ENCODE data around the gene NDE1. TPM values are rescaled to one million over a fixed set of nuclear protein-coding genes. Genes with fewer than 3 reads are reported as not detected.
"Not testable (repeated sequence)": the region's sequence is repeated elsewhere in the genome, so short reads cannot be mapped to it uniquely, and the experiment has no call there.

NDE1 gene
- total RNA-seq, 2 experiments from 2014 or later = 107 to 117 TPM

DNA sequence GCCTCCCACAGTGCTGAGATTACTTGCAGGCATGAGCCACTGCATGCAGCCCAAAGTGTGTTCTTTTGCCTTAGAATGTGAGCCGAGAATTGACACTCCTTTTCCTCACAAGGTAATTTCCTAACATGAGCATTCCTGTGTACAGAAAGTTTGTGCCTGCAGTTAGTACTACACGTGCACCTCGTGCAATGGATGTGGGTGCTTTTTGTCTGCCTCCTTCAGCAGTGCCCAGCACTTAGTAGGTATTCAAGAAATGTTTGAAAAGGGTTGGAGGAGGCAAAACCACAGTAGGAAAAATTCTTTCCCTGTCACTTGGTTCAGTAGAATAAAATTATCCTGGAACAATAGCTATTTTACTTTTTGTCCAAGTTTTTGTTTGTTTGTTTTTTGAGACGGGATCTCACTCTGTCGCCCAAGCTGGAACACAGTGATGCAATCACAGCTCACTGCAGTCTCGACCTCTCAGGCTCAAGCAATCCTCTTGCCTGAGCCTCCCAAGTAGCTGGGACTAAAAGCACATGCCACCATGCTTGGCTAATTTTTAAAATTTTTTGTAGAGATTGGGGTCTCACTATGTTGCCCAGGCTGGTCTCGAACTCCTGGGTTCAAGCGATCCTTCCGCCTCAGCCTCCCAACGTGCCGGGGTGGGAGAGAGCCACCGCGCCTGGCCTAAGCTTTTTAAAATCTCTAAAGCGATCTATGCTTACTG is 2.4 kb downstream of the NDE1 start:
- Mint-ChIP-seq H3K4me3 (peak overlapping the region; percentile 100), H3K27ac (peak overlapping the region; percentile 7), H3K9me3 (ENCODE audit: low read depth) (no peaks in the 10 kb centered on the region), H3K36me3 (ENCODE audit: low read depth) (peaks cover 22% of the 10 kb centered on the region), H3K27me3 (no peaks in the 10 kb centered on the region), H3K4me1 (peaks cover 31% of the 10 kb centered on the region)
- DNase-seq (no peak), ATAC-seq (no peak)
- CTCF ChIA-PET = interaction anchor here (1.0 kb wide), 1 partner anchor 9 kb away, joined by 5 read pairs; no protein-coding TSS in a partner anchor
- POLR2A ChIA-PET = interaction anchor here (0.6 kb wide), 1 partner anchor 43 kb away, joined by 5 read pairs; no protein-coding TSS in a partner anchor
- intact Hi-C loops (cut with DNase I, micrococcal nuclease) = no loop called here

DNA sequence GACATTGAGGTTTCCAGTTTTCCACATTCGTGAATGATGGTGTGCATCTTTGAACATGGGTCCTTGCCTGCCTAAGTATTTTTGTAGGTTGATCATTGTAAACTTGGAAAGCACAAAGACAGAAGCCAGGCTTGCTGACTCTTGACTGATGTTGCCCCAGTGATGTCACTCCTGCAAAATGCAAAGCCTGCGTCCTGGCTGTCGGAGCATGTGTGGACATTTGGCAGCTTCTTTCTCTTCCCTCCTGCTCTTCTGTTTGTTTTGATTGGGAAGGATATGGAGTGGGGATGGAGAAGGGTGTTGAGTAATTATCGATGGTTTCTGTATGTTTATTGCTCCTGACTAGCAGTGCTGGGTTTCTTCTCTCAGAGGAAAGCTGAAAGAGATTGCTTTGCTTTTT is 3.2 kb downstream of the NDE1 start:
- DNase-seq (no peak), ATAC-seq (no peak)
- Mint-ChIP-seq H3K4me1 (peaks cover 38% of the 10 kb centered on the region), H3K9me3 (ENCODE audit: low read depth) (no peaks in the 10 kb centered on the region), H3K27me3 (no peaks in the 10 kb centered on the region), H3K27ac (peak overlapping the region; percentile 7), H3K4me3 (peak overlapping the region; percentile 100), H3K36me3 (ENCODE audit: low read depth) (peaks cover 28% of the 10 kb centered on the region)
- CTCF ChIA-PET = interaction anchor here (1.0 kb wide), 1 partner anchor 10 kb away, joined by 5 read pairs; no protein-coding TSS in a partner anchor
- intact Hi-C loops (cut with DNase I, micrococcal nuclease) = no loop called here
- POLR2A ChIA-PET = interaction anchor here (0.6 kb wide), 1 partner anchor 42 kb away, joined by 5 read pairs; no protein-coding TSS in a partner anchor

DNA sequence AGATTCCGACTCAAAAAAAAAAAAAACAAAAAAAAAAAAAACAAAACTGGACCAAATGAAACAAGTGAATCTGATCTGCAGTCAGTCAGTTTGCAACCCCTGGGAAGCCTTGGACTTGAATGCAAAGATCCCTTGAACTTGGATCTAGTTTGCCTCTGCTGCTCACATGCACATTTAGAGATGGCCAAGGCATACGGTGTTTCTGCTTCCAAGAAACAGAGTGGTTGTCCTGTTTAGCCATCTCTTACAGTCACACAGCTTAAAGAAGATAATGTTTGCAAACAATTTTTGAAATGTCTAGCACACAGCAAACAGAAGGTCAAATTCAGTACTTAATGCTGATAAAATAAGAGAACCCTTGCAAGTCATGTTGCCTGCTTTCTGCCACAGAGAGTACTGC is 4.5 kb downstream of the NDE1 start:
- Mint-ChIP-seq H3K9me3 (ENCODE audit: low read depth) (no peaks in the 10 kb centered on the region), H3K27ac (no peak overlapping the region), H3K27me3 (no peaks in the 10 kb centered on the region), H3K4me3 (no peak overlapping the region), H3K4me1 (peaks cover 45% of the 10 kb centered on the region), H3K36me3 (ENCODE audit: low read depth) (peaks cover 32% of the 10 kb centered on the region)
- ChIA-PET POLR2A (no interaction called here), CTCF (no interaction called here)
- ATAC-seq (no peak), DNase-seq (no peak)
- intact Hi-C loops (cut with DNase I, micrococcal nuclease) = no loop called here

DNA sequence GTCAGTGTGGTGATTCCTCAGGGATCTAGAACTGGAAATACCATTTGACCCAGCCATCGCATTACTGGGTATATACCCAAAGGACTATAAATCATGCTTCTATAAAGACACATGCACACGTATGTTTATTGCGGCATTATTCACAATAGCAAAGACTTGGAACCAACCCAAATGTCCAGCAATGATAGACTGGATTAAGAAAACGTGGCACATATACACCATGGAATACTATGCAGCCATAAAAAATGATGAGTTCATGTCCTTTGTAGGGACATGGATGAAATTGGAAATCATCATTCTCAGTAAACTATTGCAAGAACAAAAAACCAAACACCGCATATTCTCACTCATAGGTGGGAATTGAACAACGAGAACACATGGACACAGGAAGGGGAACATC is 5.5 kb downstream of the NDE1 start:
- intact Hi-C loops (cut with DNase I, micrococcal nuclease); DNase-seq; CTCF ChIA-PET; H3K4me3 Mint-ChIP-seq; H3K27me3 Mint-ChIP-seq; H3K27ac Mint-ChIP-seq; H3K9me3 Mint-ChIP-seq (ENCODE audit: low read depth); ATAC-seq; POLR2A ChIA-PET: not testable (repeated sequence)
- Mint-ChIP-seq H3K36me3 (ENCODE audit: low read depth) (peaks cover 35% of the 10 kb centered on the region), H3K4me1 (peaks cover 52% of the 10 kb centered on the region)

DNA sequence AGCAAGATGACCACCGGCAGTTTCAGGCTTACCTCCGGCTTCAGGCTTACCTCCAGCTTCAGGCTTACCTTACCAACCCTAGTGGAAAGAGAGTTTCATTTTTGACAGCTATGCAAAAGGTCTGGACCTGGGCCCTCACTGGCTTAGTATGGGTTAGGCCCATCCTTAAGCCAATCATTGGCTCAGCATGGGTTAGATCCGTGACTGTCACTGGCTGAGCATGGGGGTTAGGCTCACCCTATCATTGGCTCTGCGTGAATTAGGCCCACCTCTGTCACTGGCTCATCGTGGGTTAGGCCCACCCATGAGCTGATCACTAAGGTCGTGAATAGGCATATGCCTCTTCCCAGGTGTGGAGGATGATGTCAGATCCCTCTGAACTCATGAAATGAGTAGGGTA is 8.1 kb downstream of the NDE1 start:
- DNase-seq (no peak), ATAC-seq (no peak)
- H3K9me3 Mint-ChIP-seq (ENCODE audit: low read depth) = no peaks in the 10 kb centered on the region
- CTCF ChIA-PET = interaction anchor here (1.0 to 1.1 kb wide), 2 partner anchors 14 to 16 kb away, joined by 3 to 4 read pairs; no protein-coding TSS in a partner anchor
- peak overlapping the region; percentile 42 for H3K27ac Mint-ChIP-seq
- POLR2A ChIA-PET = interaction anchor here (0.8 kb wide), 1 partner anchor 14 kb away, joined by 3 read pairs; no protein-coding TSS in a partner anchor
- H3K4me3 Mint-ChIP-seq = no peak overlapping the region
- peaks cover 51% of the 10 kb centered on the region for H3K4me1 Mint-ChIP-seq
- H3K36me3 Mint-ChIP-seq (ENCODE audit: low read depth) = peaks cover 38% of the 10 kb centered on the region
- H3K27me3 Mint-ChIP-seq = no peaks in the 10 kb centered on the region
- intact Hi-C loops (cut with DNase I, micrococcal nuclease) = loop anchor here in 1 of 2 experiments (1.0 kb wide), 1 partner anchor 12 kb away; no protein-coding TSS in a partner anchor

DNA sequence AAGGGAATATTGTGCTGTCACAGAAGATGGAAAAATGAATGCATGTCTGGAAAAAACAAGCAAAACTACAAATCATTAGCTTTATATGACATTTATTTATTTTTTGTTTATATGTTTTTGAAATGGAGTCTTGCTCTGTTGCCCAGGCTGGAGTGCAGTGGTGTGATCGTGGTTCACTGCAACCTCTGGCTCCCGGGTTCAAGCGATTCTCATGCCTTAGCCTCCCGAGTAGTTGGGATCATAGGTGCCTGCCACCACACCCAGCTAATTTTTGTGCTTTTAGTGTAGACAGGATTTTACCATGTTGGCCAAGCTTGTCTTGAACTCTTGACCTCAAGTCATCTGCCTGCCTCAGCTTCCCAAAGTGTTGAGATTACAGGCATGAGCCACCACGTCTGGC is 8.5 kb downstream of the NDE1 start:
- Mint-ChIP-seq H3K27ac (peak overlapping the region; percentile 62), H3K27me3 (no peaks in the 10 kb centered on the region), H3K4me1 (peaks cover 48% of the 10 kb centered on the region), H3K4me3 (no peak overlapping the region), H3K9me3 (ENCODE audit: low read depth) (no peaks in the 10 kb centered on the region), H3K36me3 (ENCODE audit: low read depth) (peaks cover 36% of the 10 kb centered on the region)
- POLR2A ChIA-PET = interaction anchor here (0.8 kb wide), 1 partner anchor 13 kb away, joined by 3 read pairs; no protein-coding TSS in a partner anchor
- CTCF ChIA-PET = interaction anchor here (0.6 to 1.1 kb wide), 3 partner anchors 12 to 16 kb away, joined by 3 to 4 read pairs (median 4); no protein-coding TSS in a partner anchor
- ATAC-seq = no peak
- intact Hi-C loops (cut with DNase I, micrococcal nuclease) = loop anchor here in 1 of 2 experiments (1.0 kb wide), 1 partner anchor 12 kb away; no protein-coding TSS in a partner anchor
- no peak for DNase-seq

DNA sequence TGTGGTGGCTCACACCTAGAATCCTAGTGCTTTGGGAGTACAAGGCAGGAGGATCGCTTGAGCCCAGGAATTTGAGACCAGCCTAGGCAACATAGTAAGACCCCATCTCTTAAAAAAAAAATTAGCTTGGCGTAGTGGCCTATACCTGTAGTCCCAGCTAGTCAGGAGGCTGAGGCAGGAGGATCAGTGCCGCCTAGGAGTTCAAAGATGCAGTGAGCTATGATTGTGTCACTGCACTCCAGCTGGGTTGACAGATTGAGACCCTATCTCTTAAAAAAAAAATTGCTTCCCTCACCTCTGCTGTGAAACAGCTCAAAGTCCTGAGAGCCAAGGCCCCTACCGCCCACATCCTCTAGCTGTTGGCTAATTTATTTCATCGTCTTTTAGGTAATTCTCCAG is 10.2 kb downstream of the NDE1 start:
- no peak overlapping the region for H3K4me3 Mint-ChIP-seq
- no peaks in the 10 kb centered on the region for H3K27me3 Mint-ChIP-seq
- no peaks in the 10 kb centered on the region for H3K9me3 Mint-ChIP-seq (ENCODE audit: low read depth)
- peaks cover 39% of the 10 kb centered on the region for H3K36me3 Mint-ChIP-seq (ENCODE audit: low read depth)
- intact Hi-C loops (cut with DNase I, micrococcal nuclease) = no loop called here
- no peak for ATAC-seq
- CTCF ChIA-PET = interaction anchor here (1.1 to 1.9 kb wide), 2 partner anchors 15 to 88 kb away, joined by 3 to 6 read pairs; no protein-coding TSS in a partner anchor
- no peak for DNase-seq
- POLR2A ChIA-PET = interaction anchor here (0.5 to 0.7 kb wide), 4 partner anchors 10 to 228 kb away, joined by 3 to 6 read pairs (median 4); partner anchors contain the start of gene CEP20
- H3K27ac Mint-ChIP-seq = peak overlapping the region; percentile 5
- H3K4me1 Mint-ChIP-seq = peaks cover 46% of the 10 kb centered on the region

DNA sequence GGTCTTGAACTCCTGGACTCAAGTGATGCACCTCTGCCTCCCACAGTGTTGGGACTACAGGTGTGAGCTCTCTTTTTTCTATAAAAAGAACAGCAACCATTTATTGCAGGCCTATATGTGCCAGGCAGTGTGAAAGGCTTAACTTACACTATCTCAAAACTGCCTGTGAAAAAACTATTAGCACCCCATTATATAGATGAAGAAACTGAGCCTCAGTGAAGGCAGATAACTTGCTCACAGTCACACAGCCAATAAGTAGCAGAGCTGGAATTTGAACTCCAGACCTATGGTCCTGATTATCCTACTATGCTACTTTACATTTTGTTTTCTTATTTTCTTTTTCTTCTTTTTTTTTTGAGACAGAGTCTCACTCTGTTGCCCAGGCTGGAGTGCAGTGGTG is 15.1 kb downstream of the NDE1 start:
- CTCF ChIA-PET = interaction anchor here (1.4 to 1.6 kb wide), 2 partner anchors 17 to 29 kb away, joined by 3 read pairs; no protein-coding TSS in a partner anchor
- Mint-ChIP-seq H3K4me1 (peaks cover 17% of the 10 kb centered on the region), H3K4me3 (no peak overlapping the region), H3K9me3 (ENCODE audit: low read depth) (no peaks in the 10 kb centered on the region), H3K36me3 (ENCODE audit: low read depth) (peaks cover 49% of the 10 kb centered on the region), H3K27me3 (no peaks in the 10 kb centered on the region), H3K27ac (no peak overlapping the region)
- POLR2A ChIA-PET = interaction anchor here (0.6 kb wide), 1 partner anchor 22 kb away, joined by 5 read pairs; the partner anchor contains the start of gene MARF1
- no peak for DNase-seq
- intact Hi-C loops (cut with DNase I, micrococcal nuclease) = no loop called here
- ATAC-seq = no peak

DNA sequence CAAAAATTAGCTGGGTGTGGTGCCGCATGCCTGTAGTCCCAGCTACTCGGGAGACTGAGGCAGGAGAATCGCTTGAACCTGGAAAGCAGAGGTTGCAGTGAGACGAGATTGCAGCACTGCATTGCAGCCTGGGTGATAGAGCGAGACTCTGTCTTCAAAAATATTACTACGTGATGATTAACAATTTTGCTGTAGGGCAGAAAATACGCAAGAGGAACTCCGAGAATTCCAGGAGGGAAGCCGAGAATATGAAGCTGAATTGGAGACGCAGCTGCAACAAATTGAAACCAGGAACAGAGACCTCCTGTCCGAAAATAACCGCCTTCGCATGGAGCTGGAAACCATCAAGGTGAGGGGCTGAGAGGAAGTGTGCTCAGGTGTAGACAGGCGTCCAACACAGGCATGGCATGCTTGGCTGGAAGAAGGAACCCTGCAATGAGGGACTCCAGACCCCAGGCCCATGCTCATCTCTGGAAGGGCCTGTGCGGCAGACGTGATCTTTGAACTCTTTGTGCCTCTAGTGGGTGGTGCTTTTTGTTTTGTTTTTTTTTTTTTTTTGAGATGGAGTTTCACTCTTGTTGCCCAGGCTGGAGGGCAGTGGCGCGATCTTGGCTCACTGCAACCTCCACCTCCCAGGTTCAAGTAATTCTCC is 17.2 kb downstream of the NDE1 start:
- intact Hi-C loops (cut with DNase I, micrococcal nuclease) = no loop called here
- no peak for DNase-seq
- H3K4me1 Mint-ChIP-seq = peaks cover 13% of the 10 kb centered on the region
- CTCF ChIA-PET = interaction anchor here (0.6 kb wide), 1 partner anchor 24 kb away, joined by 6 read pairs; the partner anchor contains the start of gene MARF1
- H3K36me3 Mint-ChIP-seq (ENCODE audit: low read depth) = peaks cover 49% of the 10 kb centered on the region
- H3K27me3 Mint-ChIP-seq = no peaks in the 10 kb centered on the region
- no peak for ATAC-seq
- POLR2A ChIA-PET = no interaction called here
- H3K27ac Mint-ChIP-seq = no peak overlapping the region
- no peak overlapping the region for H3K4me3 Mint-ChIP-seq
- H3K9me3 Mint-ChIP-seq (ENCODE audit: low read depth) = no peaks in the 10 kb centered on the region

DNA sequence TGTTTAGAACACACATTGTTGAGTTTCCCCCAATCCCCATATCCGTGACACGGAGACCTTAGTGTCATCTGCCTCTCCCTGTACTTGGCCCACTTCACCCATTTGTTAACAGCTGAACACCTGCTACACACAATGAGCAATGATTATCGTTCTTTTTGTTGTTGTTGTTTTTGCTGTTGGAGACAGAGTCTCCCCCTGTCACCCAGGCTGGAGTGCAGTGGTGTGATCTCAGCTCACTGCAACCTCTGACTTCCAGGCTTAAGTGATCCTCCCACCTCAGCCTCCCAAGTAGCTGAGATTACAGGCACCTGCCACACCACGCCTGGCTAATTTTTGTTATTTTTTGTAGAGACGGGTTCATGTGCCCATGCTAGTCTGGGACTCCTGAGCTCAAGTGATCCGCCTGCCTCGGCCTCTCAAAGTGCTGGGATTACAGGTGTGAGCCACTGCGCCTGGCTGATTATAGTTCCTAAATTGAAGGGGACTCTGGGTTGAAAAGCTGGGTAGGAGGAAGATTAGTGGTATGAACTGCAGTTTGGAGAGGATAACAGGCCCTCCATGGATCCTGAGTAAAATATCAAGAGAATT is 21.6 kb downstream of the NDE1 start:
- H3K27ac Mint-ChIP-seq = peak overlapping the region; percentile 97
- ATAC-seq (no peak), DNase-seq (no peak)
- no peaks in the 10 kb centered on the region for H3K27me3 Mint-ChIP-seq
- no peak overlapping the region for H3K4me3 Mint-ChIP-seq
- CTCF ChIA-PET = interaction anchor here (0.6 to 2.4 kb wide), 4 partner anchors 10 to 57 kb away, joined by 3 to 10 read pairs (median 4); no protein-coding TSS in a partner anchor
- no peaks in the 10 kb centered on the region for H3K9me3 Mint-ChIP-seq (ENCODE audit: low read depth)
- intact Hi-C loops (cut with DNase I, micrococcal nuclease) = loop anchor here in 1 of 2 experiments (1.0 kb wide), 1 partner anchor 21 kb away; the partner anchor contains the start of gene NDE1
- peaks cover 32% of the 10 kb centered on the region for H3K4me1 Mint-ChIP-seq
- H3K36me3 Mint-ChIP-seq (ENCODE audit: low read depth) = peaks cover 50% of the 10 kb centered on the region
- POLR2A ChIA-PET = interaction anchor here (1.0 kb wide), 1 partner anchor 13 kb away, joined by 3 read pairs; no protein-coding TSS in a partner anchor

DNA sequence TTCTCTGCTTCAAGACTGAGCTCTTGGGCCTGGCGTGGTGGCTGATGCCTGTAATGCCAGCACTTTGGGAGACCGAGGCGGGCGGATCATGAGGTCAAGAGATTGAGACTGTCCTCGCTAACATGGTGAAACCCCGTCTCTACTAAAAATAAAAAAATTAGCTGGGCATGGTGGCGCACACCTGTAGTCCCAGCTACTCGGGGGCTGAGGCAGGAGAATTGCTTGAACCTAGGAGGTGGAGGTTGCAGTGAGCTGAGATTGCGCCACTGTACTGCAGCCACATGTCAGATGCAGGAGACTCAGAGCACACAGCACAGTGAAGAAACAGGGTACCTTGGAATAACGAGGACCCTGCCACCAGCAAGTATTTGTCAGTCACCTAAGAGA is 22.1 kb downstream of the NDE1 start:
- intact Hi-C loops (cut with DNase I, micrococcal nuclease) = loop anchor here in 1 of 2 experiments (1.0 kb wide), 1 partner anchor 22 kb away; the partner anchor contains the start of gene NDE1

More for the DNA sequence above, 22.1 kb downstream of the NDE1 start:
- not testable (repeated sequence) for H3K9me3 Mint-ChIP-seq (ENCODE audit: low read depth); H3K4me3 Mint-ChIP-seq; ATAC-seq; H3K27me3 Mint-ChIP-seq; DNase-seq
- peaks cover 32% of the 10 kb centered on the region for H3K4me1 Mint-ChIP-seq
- CTCF ChIA-PET = interaction anchor here (0.6 to 2.4 kb wide), 4 partner anchors 10 to 57 kb away, joined by 3 to 10 read pairs (median 4); no protein-coding TSS in a partner anchor
- peak overlapping the region; percentile 97 for H3K27ac Mint-ChIP-seq
- H3K36me3 Mint-ChIP-seq (ENCODE audit: low read depth) = peaks cover 51% of the 10 kb centered on the region
- POLR2A ChIA-PET = interaction anchor here (1.0 kb wide), 1 partner anchor 14 kb away, joined by 3 read pairs; no protein-coding TSS in a partner anchor
